ENCODE measurements around the gene ANKRD12. TPM values are rescaled to one million over a fixed set of nuclear protein-coding genes. Genes with fewer than 3 reads are reported as not detected.

Gene ANKRD12
- total and polyA plus RNA-seq, 10 of the 15 experiments (the other 5 are each of a cell fraction or from before 2014, with no cell fraction given): 5.9 to 45.7 (median 20.2) TPM

DNA sequence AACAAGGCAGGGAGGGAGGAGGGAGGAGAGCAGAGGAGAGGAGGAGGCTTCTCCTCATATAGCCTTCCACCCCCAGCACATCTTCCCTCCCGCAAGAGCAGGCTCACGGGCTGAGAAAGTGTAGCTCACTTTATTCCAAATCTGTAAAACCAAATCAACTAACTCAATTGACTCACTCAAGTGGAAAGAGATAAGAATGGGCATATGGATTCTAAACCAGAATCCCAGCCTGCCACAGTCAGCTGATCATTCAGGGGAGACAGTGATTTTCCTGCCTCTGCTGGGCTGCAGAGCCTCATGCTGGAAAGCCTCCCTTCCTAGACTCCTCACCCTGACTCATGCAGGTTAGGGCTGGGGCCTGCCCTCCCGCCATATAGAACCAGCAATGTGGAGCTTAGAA lies 193.8 kb downstream of the ANKRD12 start:
- intact Hi-C loops (cut with micrococcal nuclease; ENCODE audit: unreplicated experiment): no loop called here
- DNase-seq (ENCODE audit: low read depth, low spot score): no peak
- H3K9me3 ChIP-seq (replicated peaks; ENCODE audit: control insufficient read depth, insufficient read depth, low read length): peaks cover 5% of the 10 kb centered on the region
- H3K27me3 ChIP-seq (replicated peaks in 1 of 2; ENCODE audit: control insufficient read depth in 2 of 2, insufficient read depth in 2 of 2, low read length in 1 of 2): no peaks in the 10 kb centered on the region
- no peak overlapping the region for H3K27ac ChIP-seq (ENCODE audit: control insufficient read depth, insufficient read depth)
- 58% methylated on average over 3 of the region's 3 CpGs for WGBS (ENCODE audit: insufficient coverage, insufficient replicate concordance, low lambda C conversion rate, missing lambda C conversion rate)
- CTCF ChIA-PET: no interaction called here
- SMC1A ChIA-PET (ENCODE audit: uncharacterized antibody, unreplicated experiment): interaction anchor here (0.6 kb wide), 1 partner anchor 8 kb away, joined by 3 read pairs; no protein-coding TSS in a partner anchor
- H3K4me1 ChIP-seq (ENCODE audit: control insufficient read depth, insufficient read depth, low read length): no peaks in the 10 kb centered on the region
- H3K4me3 ChIP-seq: no peak overlapping the region
- H3K36me3 ChIP-seq (ENCODE audit: control insufficient read depth in 2 of 2, insufficient read depth in 2 of 2, low read length in 1 of 2): no peaks in the 10 kb centered on the region
- H3K79me2 ChIP-seq (ENCODE audit: control insufficient read depth, insufficient read depth, low read length): peaks cover 6% of the 10 kb centered on the region
- H3K9ac ChIP-seq (ENCODE audit: control insufficient read depth, insufficient read depth, low read length): no peak overlapping the region
- no peak overlapping the region for H3K4me2 ChIP-seq (ENCODE audit: control insufficient read depth, insufficient read depth)
- ATAC-seq: no peak
- POLR2A ChIA-PET: no interaction called here
- no peak for FAIRE-seq
- in situ Hi-C loops (cut with MboI): loop anchor here (10.0 kb wide), 1 partner anchor 266 kb away; no protein-coding TSS in a partner anchor
- TF ChIP-seq RAD51 (IDR thresholded peaks at IDR 0.05) (no peak), ETV6 (conservative IDR thresholded peaks at IDR 0.05 in 1 of 2, IDR thresholded peaks at IDR 0.05 in 1 of 2; ENCODE audit: borderline replicate concordance in 1 of 2, low read depth in 1 of 2) (no peak), CBFB (IDR thresholded peaks at IDR 0.05; ENCODE audit: low read depth) (no peak), BMI1 (IDR thresholded peaks at IDR 0.05; ENCODE audit: borderline replicate concordance) (no peak), SUPT20H (IDR thresholded peaks at IDR 0.05; ENCODE audit: borderline replicate concordance, control insufficient read depth, low read depth, low read length) (no peak), SIN3A (IDR thresholded peaks at IDR 0.05; ENCODE audit: low read depth, low read length) (no peak)
- TF ChIP-seq, protein P1, sequence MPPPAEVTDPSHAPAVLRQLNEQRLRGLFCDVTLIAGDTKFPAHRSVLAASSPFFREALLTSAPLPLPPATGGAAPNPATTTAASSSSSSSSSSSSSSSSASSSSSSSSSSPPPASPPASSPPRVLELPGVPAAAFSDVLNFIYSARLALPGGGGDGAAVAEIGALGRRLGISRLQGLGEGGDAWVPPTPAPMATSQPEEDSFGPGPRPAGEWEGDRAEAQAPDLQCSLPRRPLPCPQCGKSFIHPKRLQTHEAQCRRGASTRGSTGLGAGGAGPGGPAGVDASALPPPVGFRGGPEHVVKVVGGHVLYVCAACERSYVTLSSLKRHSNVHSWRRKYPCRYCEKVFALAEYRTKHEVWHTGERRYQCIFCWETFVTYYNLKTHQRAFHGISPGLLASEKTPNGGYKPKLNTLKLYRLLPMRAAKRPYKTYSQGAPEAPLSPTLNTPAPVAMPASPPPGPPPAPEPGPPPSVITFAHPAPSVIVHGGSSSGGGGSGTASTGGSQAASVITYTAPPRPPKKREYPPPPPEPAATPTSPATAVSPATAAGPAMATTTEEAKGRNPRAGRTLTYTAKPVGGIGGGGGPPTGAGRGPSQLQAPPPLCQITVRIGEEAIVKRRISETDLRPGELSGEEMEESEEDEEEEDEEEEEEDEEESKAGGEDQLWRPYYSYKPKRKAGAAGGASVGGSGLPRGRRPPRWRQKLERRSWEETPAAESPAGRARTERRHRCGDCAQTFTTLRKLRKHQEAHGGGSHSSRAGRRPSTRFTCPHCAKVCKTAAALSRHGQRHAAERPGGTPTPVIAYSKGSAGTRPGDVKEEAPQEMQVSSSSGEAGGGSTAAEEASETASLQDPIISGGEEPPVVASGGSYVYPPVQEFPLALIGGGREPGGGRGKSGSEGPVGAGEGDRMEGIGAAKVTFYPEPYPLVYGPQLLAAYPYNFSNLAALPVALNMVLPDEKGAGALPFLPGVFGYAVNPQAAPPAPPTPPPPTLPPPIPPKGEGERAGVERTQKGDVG (CRISPR knock-in tag; IDR thresholded peaks at IDR 0.05): no peak
- TF ChIP-seq, protein P2, sequence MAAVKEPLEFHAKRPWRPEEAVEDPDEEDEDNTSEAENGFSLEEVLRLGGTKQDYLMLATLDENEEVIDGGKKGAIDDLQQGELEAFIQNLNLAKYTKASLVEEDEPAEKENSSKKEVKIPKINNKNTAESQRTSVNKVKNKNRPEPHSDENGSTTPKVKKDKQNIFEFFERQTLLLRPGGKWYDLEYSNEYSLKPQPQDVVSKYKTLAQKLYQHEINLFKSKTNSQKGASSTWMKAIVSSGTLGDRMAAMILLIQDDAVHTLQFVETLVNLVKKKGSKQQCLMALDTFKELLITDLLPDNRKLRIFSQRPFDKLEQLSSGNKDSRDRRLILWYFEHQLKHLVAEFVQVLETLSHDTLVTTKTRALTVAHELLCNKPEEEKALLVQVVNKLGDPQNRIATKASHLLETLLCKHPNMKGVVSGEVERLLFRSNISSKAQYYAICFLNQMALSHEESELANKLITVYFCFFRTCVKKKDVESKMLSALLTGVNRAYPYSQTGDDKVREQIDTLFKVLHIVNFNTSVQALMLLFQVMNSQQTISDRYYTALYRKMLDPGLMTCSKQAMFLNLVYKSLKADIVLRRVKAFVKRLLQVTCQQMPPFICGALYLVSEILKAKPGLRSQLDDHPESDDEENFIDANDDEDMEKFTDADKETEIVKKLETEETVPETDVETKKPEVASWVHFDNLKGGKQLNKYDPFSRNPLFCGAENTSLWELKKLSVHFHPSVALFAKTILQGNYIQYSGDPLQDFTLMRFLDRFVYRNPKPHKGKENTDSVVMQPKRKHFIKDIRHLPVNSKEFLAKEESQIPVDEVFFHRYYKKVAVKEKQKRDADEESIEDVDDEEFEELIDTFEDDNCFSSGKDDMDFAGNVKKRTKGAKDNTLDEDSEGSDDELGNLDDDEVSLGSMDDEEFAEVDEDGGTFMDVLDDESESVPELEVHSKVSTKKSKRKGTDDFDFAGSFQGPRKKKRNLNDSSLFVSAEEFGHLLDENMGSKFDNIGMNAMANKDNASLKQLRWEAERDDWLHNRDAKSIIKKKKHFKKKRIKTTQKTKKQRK (IDR thresholded peaks at IDR 0.05; ENCODE audit: low read depth, low read length): no peak
- H4K20me1 ChIP-seq (ENCODE audit: control insufficient read depth, insufficient read depth): no peaks in the 10 kb centered on the region
- RAD21 ChIA-PET (ENCODE audit: unreplicated experiment): no interaction called here
- no TSS peak for BruUV-seq (replicated peaks)
- H2AFZ ChIP-seq (ENCODE audit: control insufficient read depth, low read depth, low read length): no peak overlapping the region

All from GM12878 (cell line).